Central memory CD8-positive, alpha-beta T cell (primary cell): ENCODE data around the gene MORC1.
"Not testable (repeated sequence)": the region's sequence is repeated elsewhere in the genome, so short reads cannot be mapped to it uniquely, and the experiment has no call there.

Source experiments
- ATAC-seq: fragments of 150-1000 bp; cut with Tn5 transposase; replicated peaks from 2 replicates; pipeline ENCODE4 v1.10.0; 2022; ENCODE audit warnings: mild to moderate bottlenecking, moderate FRiP score, moderate number of reproducible peaks; ENCODE audit not compliant: poor library complexity, severe bottlenecking; ENCODE audit errors: extremely low read depth
- DNase-seq, 2 donors: peaks; one replicate each; pipeline ENCODE4 v3.0.0; 2021; ENCODE audit warnings: low spot score in 2 of 2
- H3K27ac Mint-ChIP-seq: one replicate; pipeline ENCODE4 v1.8.0; 2022; ENCODE audit warnings: low read depth, mild to moderate bottlenecking, moderate library complexity, mixed read lengths
- H3K27me3 Mint-ChIP-seq: one replicate; pipeline ENCODE4 v1.8.0; 2022; ENCODE audit warnings: mixed read lengths
- H3K36me3 Mint-ChIP-seq: one replicate; pipeline ENCODE4 v1.8.0; 2022; ENCODE audit warnings: mild to moderate bottlenecking, moderate library complexity, mixed read lengths; ENCODE audit not compliant: insufficient read depth
- H3K4me1 Mint-ChIP-seq: one replicate; pipeline ENCODE4 v1.8.0; 2022; ENCODE audit warnings: mixed read lengths
- H3K4me3 Mint-ChIP-seq: one replicate; pipeline ENCODE4 v1.8.0; 2022; ENCODE audit warnings: mild to moderate bottlenecking, moderate library complexity, mixed read lengths
- H3K9me3 Mint-ChIP-seq: one replicate; pipeline ENCODE4 v1.8.0; 2022; ENCODE audit warnings: mixed read lengths

Gene MORC1

DNA sequence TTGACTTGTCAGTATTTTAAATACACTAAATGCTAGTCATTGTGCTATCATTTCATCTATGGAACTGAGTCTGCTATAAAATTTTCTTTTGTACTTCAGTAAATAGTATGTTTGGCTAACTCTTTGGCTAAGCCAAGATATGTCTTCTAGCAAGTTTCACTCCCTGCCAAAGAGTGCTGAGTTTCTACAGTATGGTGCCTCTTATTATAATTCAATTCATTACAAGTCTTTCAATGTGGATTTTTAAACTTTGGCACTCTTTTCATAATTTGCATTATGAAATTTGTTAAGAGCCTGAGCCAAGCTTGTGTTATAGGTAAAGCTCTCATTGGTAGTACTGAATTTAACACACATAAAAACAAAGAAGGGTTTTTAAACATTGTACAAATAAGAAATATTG lies 24.4 kb downstream of the MORC1 start:
- Mint-ChIP-seq H3K4me1 (no peaks in the 10 kb centered on the region), H3K4me3 (no peak overlapping the region), H3K27me3 (peaks cover 8% of the 10 kb centered on the region), H3K36me3 (no peaks in the 10 kb centered on the region), H3K9me3 (no peaks in the 10 kb centered on the region), H3K27ac (no peak overlapping the region)
- ATAC-seq: no peak
- DNase-seq: no peak

DNA sequence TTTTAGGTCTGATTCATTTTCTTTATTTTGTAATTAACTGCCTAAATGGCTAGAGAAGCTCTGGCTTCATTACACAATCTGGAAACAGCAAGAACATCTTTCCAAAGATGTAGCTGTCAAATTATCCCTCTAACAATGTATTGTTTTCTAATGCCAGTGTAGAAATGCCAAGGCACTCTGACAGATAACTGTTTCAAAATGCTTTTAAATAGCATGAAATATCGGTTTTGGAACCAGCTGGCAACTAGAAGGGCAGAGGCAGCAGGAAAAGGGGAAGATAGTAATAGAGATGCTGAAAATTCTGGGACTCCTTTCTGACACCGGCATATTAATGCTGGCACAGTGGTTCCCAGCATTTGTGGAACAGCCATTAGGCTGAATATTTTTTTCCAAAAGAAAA lies 26.1 kb downstream of the MORC1 start:
- Mint-ChIP-seq H3K36me3 (no peaks in the 10 kb centered on the region), H3K27ac (no peak overlapping the region), H3K4me1 (no peaks in the 10 kb centered on the region), H3K27me3 (peaks cover 26% of the 10 kb centered on the region), H3K9me3 (no peaks in the 10 kb centered on the region), H3K4me3 (no peak overlapping the region)
- no peak for ATAC-seq
- DNase-seq: no peak

GRCh38 chr3:109089265-109089664 lies 28.7 kb downstream of the MORC1 start:
- H3K27ac Mint-ChIP-seq: no peak overlapping the region
- peaks cover 48% of the 10 kb centered on the region for H3K27me3 Mint-ChIP-seq
- H3K9me3 Mint-ChIP-seq: no peaks in the 10 kb centered on the region
- no peaks in the 10 kb centered on the region for H3K36me3 Mint-ChIP-seq
- no peak for ATAC-seq
- no peak for DNase-seq
- no peak overlapping the region for H3K4me3 Mint-ChIP-seq
- H3K4me1 Mint-ChIP-seq: no peaks in the 10 kb centered on the region

DNA sequence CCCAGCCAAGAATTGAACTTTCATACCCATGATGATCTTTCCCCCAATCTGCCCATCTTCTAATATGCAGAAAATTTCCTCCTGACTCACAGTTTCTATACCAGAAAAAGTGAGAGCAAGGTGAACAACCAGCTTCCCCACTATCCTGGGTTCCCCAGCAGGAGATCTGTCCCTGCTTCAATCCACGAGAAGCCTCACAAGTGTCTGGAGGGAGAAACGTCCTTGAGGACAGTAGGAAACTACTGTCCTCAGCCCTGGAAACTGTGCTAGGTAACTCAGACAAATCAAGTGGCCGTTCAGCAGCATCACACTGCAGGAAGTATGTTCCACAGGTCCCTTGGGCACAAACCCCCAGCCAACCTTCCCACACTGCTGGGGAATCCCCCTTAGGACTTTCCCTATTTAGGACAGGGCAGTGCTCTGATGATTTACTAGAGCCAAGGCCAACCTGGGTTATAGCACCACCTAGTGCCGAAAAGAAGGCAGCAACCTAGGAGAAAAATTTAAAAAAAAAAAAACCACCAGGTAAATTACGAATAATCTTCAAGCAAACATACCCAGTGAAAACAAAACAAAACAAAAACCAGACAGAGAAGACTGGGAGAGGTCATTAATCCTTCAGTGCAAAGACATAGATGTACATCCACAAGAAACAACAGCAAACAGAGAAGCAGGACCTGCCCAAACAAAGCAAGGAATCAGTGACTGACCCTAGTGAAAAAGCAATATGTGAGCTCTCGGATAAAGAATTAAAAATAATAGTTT lies 36.0 kb downstream of the MORC1 start:
- Mint-ChIP-seq H3K4me1 (no peaks in the 10 kb centered on the region), H3K36me3 (no peaks in the 10 kb centered on the region), H3K27me3 (peaks cover 69% of the 10 kb centered on the region), H3K4me3 (no peak overlapping the region), H3K27ac (no peak overlapping the region), H3K9me3 (peaks cover 9% of the 10 kb centered on the region)
- no peak for DNase-seq
- ATAC-seq: peak; percentile 32

DNA sequence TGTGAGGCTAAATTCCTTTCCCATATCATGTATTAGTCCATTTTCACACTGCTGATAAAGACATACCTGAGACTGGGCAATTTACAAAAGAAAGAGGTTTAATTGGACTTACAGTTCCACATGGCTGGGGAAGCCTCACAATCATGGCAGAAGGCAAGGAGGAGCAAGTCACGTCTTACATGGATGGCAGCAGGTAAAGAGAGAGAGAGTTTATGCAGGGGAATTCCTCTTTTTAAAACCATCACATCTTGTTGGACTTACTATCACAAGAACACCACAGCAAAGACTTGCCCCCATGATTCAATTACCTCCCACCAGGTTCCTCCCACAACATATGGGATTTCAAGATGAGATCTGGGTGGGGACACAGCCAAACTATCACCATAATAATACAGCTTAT lies 37.8 kb downstream of the MORC1 start:
- H3K27me3 Mint-ChIP-seq: peaks cover 72% of the 10 kb centered on the region

DNA sequence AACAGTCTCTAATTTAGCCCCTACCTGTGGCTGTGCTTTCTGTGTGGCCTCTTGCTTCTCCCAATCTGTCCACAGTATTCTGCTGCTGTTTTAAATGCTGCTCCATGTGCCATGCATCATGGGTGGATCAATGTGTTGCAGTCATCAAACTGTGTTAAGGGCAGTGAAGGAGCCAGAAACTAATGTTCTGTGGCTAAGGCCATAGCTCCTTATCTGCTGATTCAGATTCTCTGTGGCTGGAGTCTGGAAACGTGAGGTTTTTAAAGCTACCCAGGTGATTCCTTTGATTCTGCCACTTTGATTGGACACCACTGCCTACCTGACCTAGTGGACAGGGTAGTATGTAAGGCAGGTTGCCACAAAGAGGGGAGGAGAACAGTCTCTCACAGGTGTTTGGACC lies 44.8 kb downstream of the MORC1 start:
- no peak overlapping the region for H3K4me3 Mint-ChIP-seq
- peaks cover under 1% of the 10 kb centered on the region for H3K36me3 Mint-ChIP-seq
- H3K27ac Mint-ChIP-seq: no peak overlapping the region
- no peak for ATAC-seq
- DNase-seq: no peak
- H3K27me3 Mint-ChIP-seq: peaks cover 77% of the 10 kb centered on the region
- H3K4me1 Mint-ChIP-seq: peaks cover 7% of the 10 kb centered on the region
- no peaks in the 10 kb centered on the region for H3K9me3 Mint-ChIP-seq

More for the DNA sequence above, 37.8 kb downstream of the MORC1 start:
- H3K36me3 Mint-ChIP-seq, H3K4me3 Mint-ChIP-seq, H3K9me3 Mint-ChIP-seq, H3K4me1 Mint-ChIP-seq, ATAC-seq, H3K27ac Mint-ChIP-seq, DNase-seq: not testable (repeated sequence)

- H3K36me3 Mint-ChIP-seq: peaks cover 1% of the 10 kb centered on the region
- H3K4me3 Mint-ChIP-seq: no peak overlapping the region
- no peaks in the 10 kb centered on the region for H3K9me3 Mint-ChIP-seq
- peaks cover 7% of the 10 kb centered on the region for H3K4me1 Mint-ChIP-seq
- DNase-seq (no peak), ATAC-seq (no peak)
- no peak overlapping the region for H3K27ac Mint-ChIP-seq
- peaks cover 69% of the 10 kb centered on the region for H3K27me3 Mint-ChIP-seq
Measured at GRCh38 chr3:109072194-109072593, 45.7 kb downstream of the MORC1 start.

- ATAC-seq: no peak
- Mint-ChIP-seq H3K4me1 (peaks cover 7% of the 10 kb centered on the region), H3K9me3 (no peaks in the 10 kb centered on the region), H3K4me3 (no peak overlapping the region), H3K36me3 (peaks cover 1% of the 10 kb centered on the region), H3K27ac (no peak overlapping the region), H3K27me3 (peaks cover 65% of the 10 kb centered on the region)
- DNase-seq: no peak
Measured at GRCh38 chr3:109071350-109072142, 46.4 kb downstream of the MORC1 start.

DNA sequence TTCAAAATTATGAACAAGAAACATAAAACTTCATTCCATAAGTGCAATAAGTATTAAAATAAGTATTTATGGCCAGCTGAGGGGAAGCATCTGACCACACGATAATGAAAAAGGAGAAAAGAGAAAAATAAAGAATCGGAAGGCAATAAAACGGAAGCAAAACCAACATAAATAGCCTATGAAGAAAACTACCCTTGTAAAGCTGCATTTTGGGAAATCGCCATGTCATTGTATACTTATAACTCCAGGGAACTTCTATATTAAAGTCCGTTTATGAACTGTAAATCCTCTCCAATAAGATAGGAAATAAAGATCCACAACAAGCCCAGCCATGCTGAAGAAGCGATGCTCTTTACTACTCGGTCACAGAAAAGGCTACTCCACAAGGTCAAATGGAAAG lies 47.7 kb downstream of the MORC1 start:
- peaks cover 59% of the 10 kb centered on the region for H3K27me3 Mint-ChIP-seq
- DNase-seq: no peak
- no peaks in the 10 kb centered on the region for H3K9me3 Mint-ChIP-seq
- H3K36me3 Mint-ChIP-seq: peaks cover 1% of the 10 kb centered on the region
- no peak overlapping the region for H3K4me3 Mint-ChIP-seq
- H3K4me1 Mint-ChIP-seq: peaks cover 7% of the 10 kb centered on the region
- no peak for ATAC-seq
- H3K27ac Mint-ChIP-seq: no peak overlapping the region

- H3K27ac Mint-ChIP-seq: no peak overlapping the region
- H3K36me3 Mint-ChIP-seq: peaks cover 1% of the 10 kb centered on the region
Measured at GRCh38 chr3:109066864-109067263, 51.1 kb downstream of the MORC1 start.

DNA sequence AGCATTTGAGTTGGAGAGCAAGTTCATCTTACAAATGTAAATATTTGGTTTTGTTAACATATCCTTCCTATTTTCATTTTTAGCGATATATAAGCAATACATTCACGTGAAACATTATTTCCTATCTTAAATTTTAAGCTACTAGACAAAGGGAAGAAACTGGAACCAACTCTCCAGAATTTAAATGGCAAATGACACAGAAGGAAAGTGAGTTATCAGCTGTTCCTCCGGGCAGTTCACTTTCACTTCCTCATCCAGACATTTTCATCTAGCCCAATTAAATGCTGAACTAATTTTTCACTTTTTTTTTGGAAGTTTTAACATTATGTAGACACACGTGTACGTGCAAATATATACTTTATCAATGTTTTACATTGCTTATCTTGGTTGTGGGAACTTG lies 58.7 kb downstream of the MORC1 start:
- DNase-seq (no peak), ATAC-seq (no peak)
- H3K27me3 Mint-ChIP-seq: peaks cover 34% of the 10 kb centered on the region
- H3K36me3 Mint-ChIP-seq: no peaks in the 10 kb centered on the region
- no peaks in the 10 kb centered on the region for H3K4me1 Mint-ChIP-seq
- no peaks in the 10 kb centered on the region for H3K9me3 Mint-ChIP-seq
- no peak overlapping the region for H3K4me3 Mint-ChIP-seq
- H3K27ac Mint-ChIP-seq: no peak overlapping the region

More at GRCh38 chr3:109066864-109067263, 51.1 kb downstream of the MORC1 start:
- H3K27me3 Mint-ChIP-seq: peaks cover 37% of the 10 kb centered on the region
- ATAC-seq (no peak), DNase-seq (no peak)
- no peak overlapping the region for H3K4me3 Mint-ChIP-seq
- H3K9me3 Mint-ChIP-seq: no peaks in the 10 kb centered on the region
- peaks cover under 1% of the 10 kb centered on the region for H3K4me1 Mint-ChIP-seq

- Mint-ChIP-seq H3K9me3 (no peaks in the 10 kb centered on the region), H3K36me3 (no peaks in the 10 kb centered on the region), H3K27me3 (peaks cover 34% of the 10 kb centered on the region), H3K4me3 (no peak overlapping the region), H3K27ac (no peak overlapping the region), H3K4me1 (no peaks in the 10 kb centered on the region)
- DNase-seq: no peak
- no peak for ATAC-seq
Measured at GRCh38 chr3:109057616-109058015, 60.3 kb downstream of the MORC1 start.

GRCh38 chr3:109057056-109057455 lies 60.9 kb downstream of the MORC1 start:
- ATAC-seq (no peak), DNase-seq (no peak)
- no peaks in the 10 kb centered on the region for H3K36me3 Mint-ChIP-seq
- peaks cover 33% of the 10 kb centered on the region for H3K27me3 Mint-ChIP-seq
- H3K4me1 Mint-ChIP-seq: no peaks in the 10 kb centered on the region
- no peaks in the 10 kb centered on the region for H3K9me3 Mint-ChIP-seq
- H3K27ac Mint-ChIP-seq: no peak overlapping the region
- no peak overlapping the region for H3K4me3 Mint-ChIP-seq
